H1 (cell line): ENCODE data around the gene KIAA0040. TPM values are rescaled to one million over a fixed set of nuclear protein-coding genes. Genes with fewer than 3 reads are reported as not detected.

Source experiments
- CTCF ChIA-PET: fragments of 300-600 bp; sonication (Branson Sonifier 250); formaldehyde crosslinking; loops from one replicate; lab custom pipeline; 2021; ENCODE audit not compliant: partially characterized antibody; lab: Charles Lee
- POLR2A ChIA-PET: fragments of 300-600 bp; sonication (Branson Sonifier 250); formaldehyde crosslinking; loops from one replicate; lab custom pipeline; 2021; ENCODE audit warnings: inconsistent platforms; ENCODE audit not compliant: partially characterized antibody; lab: Charles Lee
- DNase-seq, 2 experiments: peaks; one replicate each; pipeline versions ENCODE4 v3.0.0 to v3.0.0-alpha.2; 2010 to 2022; ENCODE audit warnings: low spot score in 2 of 2, low read depth in 1 of 2, mixed read lengths in 1 of 2
- FAIRE-seq: peaks from 2 replicates; lab custom pipeline; 2011; peaks lifted over from hg19 to GRCh38; lab: Jason Lieb, UNC
- H2AFZ ChIP-seq: 2 replicates; pipeline ENCODE4 v1.8.1; 2012; ENCODE audit warnings: low read length, inconsistent platforms
- H2AK5ac ChIP-seq: 2 replicates; pipeline ENCODE4 v1.6.1; 2013; ENCODE audit warnings: low read depth, low read length
- H2BK120ac ChIP-seq: replicated peaks from 2 replicates; pipeline ENCODE3; 2013; ENCODE audit warnings: low read depth, low read length, inconsistent platforms
- H2BK12ac ChIP-seq: 2 replicates; pipeline ENCODE4 v1.6.1; 2013; ENCODE audit warnings: low read depth, low read length
- H2BK15ac ChIP-seq: 2 replicates; pipeline ENCODE4 v1.6.1; 2013; ENCODE audit warnings: low read length
- H2BK20ac ChIP-seq: 2 replicates; pipeline ENCODE4 v1.6.1; 2013; ENCODE audit warnings: low read length
- H2BK5ac ChIP-seq: 2 replicates; pipeline ENCODE4 v1.6.1; 2013; ENCODE audit warnings: low read depth, low read length
- H3K14ac ChIP-seq: 2 replicates; pipeline ENCODE4 v1.6.1; 2013; ENCODE audit warnings: inconsistent platforms; ENCODE audit not compliant: insufficient read length
- H3K18ac ChIP-seq: 2 replicates; pipeline ENCODE4 v1.6.1; 2013; ENCODE audit warnings: low read length; ENCODE audit errors: extremely low read depth
- H3K23ac ChIP-seq: 2 replicates; pipeline ENCODE4 v1.6.1; 2013; ENCODE audit warnings: inconsistent platforms; ENCODE audit not compliant: insufficient read length
- H3K23me2 ChIP-seq: 2 replicates; pipeline ENCODE4 v1.6.1; 2013; ENCODE audit warnings: low read depth, low read length
- H3K27ac ChIP-seq: 2 replicates; pipeline ENCODE4 v1.6.1; 2011; ENCODE audit warnings: low read depth, low read length, inconsistent platforms
- H3K27me3 ChIP-seq, 4 experiments: replicated peaks in 1 of 4; 1 replicate in 1 of 4; 2 replicates in 3 of 4; pipeline versions ENCODE4 v1.6.1 to v1.8.1; 2011 to 2013; ENCODE audit warnings: low read length in 3 of 4, mild to moderate bottlenecking in 3 of 4, inconsistent platforms in 2 of 4, mixed read lengths in 2 of 4, moderate library complexity in 1 of 4; ENCODE audit not compliant: control insufficient read depth in 3 of 4, insufficient read depth in 3 of 4; ENCODE audit errors: extremely low read depth in 1 of 4
- H3K36me3 ChIP-seq, 4 experiments: 2 replicates each; pipeline versions ENCODE4 v1.6.1 to v1.8.1; 2011 to 2013; ENCODE audit warnings: mild to moderate bottlenecking in 4 of 4, low read length in 3 of 4, moderate library complexity in 2 of 4, control low read depth in 1 of 4, inconsistent platforms in 1 of 4; ENCODE audit not compliant: insufficient read depth in 4 of 4, control insufficient read depth in 2 of 4
- H3K4ac ChIP-seq: replicated peaks from 2 replicates; pipeline ENCODE3; 2013; ENCODE audit warnings: low read length, low read depth, mixed read lengths, inconsistent platforms; ENCODE audit not compliant: insufficient read length
- H3K4me1 ChIP-seq, 4 experiments: replicated peaks in 1 of 4; 1 replicate in 1 of 4; 2 replicates in 3 of 4; pipeline versions ENCODE4 v1.6.1 to v1.8.1; 2011 to 2013; ENCODE audit warnings: low read length in 3 of 4, inconsistent platforms in 2 of 4, mixed read lengths in 1 of 4; ENCODE audit not compliant: insufficient read depth in 4 of 4, control insufficient read depth in 3 of 4
- H3K4me2 ChIP-seq, 2 experiments: 2 replicates each; pipeline versions ENCODE4 v1.6.1 to v1.8.1; 2011 to 2013; ENCODE audit warnings: low read depth in 2 of 2, low read length in 2 of 2, control low read depth in 1 of 2, inconsistent platforms in 1 of 2, mild to moderate bottlenecking in 1 of 2; ENCODE audit not compliant: insufficient read depth in 1 of 2
- H3K4me3 ChIP-seq, 4 experiments: fragments of 200-600, 300-600 bp in 1 of 4; sonication (generic), shearing (Covaris generic), sonication (Bioruptor Twin) in 1 of 4; 2 replicates each; pipeline versions ENCODE4 v1.5.1 to v1.8.1; 2011 to 2016; ENCODE audit warnings: low read length in 4 of 4, low read depth in 3 of 4, control low read depth in 2 of 4, inconsistent platforms in 2 of 4, mild to moderate bottlenecking in 2 of 4, mixed read lengths in 1 of 4, moderate library complexity in 1 of 4; ENCODE audit not compliant: insufficient read depth in 2 of 4; ENCODE audit errors: extremely low read depth in 1 of 4
- H3K56ac ChIP-seq: replicated peaks from 2 replicates; pipeline ENCODE3; 2013; ENCODE audit warnings: low read depth, mild to moderate bottlenecking, mixed read lengths, low read length, inconsistent platforms; ENCODE audit not compliant: insufficient read length
- H3K79me1 ChIP-seq: 2 replicates; pipeline ENCODE4 v1.6.1; 2013; ENCODE audit warnings: low read depth, low read length, control low read depth
- H3K79me2 ChIP-seq, 2 experiments: 2 replicates each; pipeline versions ENCODE4 v1.6.1 to v1.8.1; 2012 to 2013; ENCODE audit warnings: low read length in 2 of 2, mild to moderate bottlenecking in 2 of 2, inconsistent platforms in 1 of 2; ENCODE audit not compliant: insufficient read depth in 2 of 2, control insufficient read depth in 1 of 2
- H3K9ac ChIP-seq, 4 experiments: replicated peaks in 1 of 4; 1 replicate in 1 of 4; 2 replicates in 3 of 4; pipeline versions ENCODE4 v1.6.1 to v1.8.1; 2011 to 2013; ENCODE audit warnings: low read depth in 3 of 4, low read length in 3 of 4, control low read depth in 2 of 4, mild to moderate bottlenecking in 2 of 4, moderate library complexity in 2 of 4, inconsistent platforms in 1 of 4; ENCODE audit errors: extremely low read depth in 1 of 4
- H3K9me3 ChIP-seq, 2 experiments: 2 replicates each; pipeline versions ENCODE4 v1.6.1 to v1.8.1; 2012 to 2013; ENCODE audit warnings: mild to moderate bottlenecking in 2 of 2, moderate library complexity in 2 of 2, control low read depth in 1 of 2, inconsistent platforms in 1 of 2, low read depth in 1 of 2, low read length in 1 of 2, mixed read lengths in 1 of 2; ENCODE audit not compliant: insufficient read depth in 2 of 2
- H4K20me1 ChIP-seq, 2 experiments: replicated peaks in 1 of 2; 2 replicates each; pipeline versions ENCODE3 to v1.8.1; 2011 to 2013; ENCODE audit warnings: inconsistent platforms in 2 of 2, low read length in 2 of 2, mild to moderate bottlenecking in 1 of 2; ENCODE audit not compliant: insufficient read depth in 2 of 2, control insufficient read depth in 1 of 2
- H4K5ac ChIP-seq: 2 replicates; pipeline ENCODE4 v1.6.1; 2013; ENCODE audit warnings: low read length, low read depth, mixed read lengths, inconsistent platforms; ENCODE audit not compliant: insufficient read length
- H4K8ac ChIP-seq: 2 replicates; pipeline ENCODE4 v1.8.0; 2013; ENCODE audit warnings: mild to moderate bottlenecking, moderate library complexity, low read length, inconsistent platforms; ENCODE audit not compliant: insufficient read depth; ENCODE audit errors: extremely low read depth
- H4K91ac ChIP-seq: replicated peaks from 2 replicates; pipeline ENCODE3; 2013; ENCODE audit warnings: low read length, mixed read lengths, inconsistent platforms; ENCODE audit not compliant: insufficient read length
- CBX5 ChIP-seq: fragments of 300-800, 300-1000 bp; sonication (generic); IDR thresholded peaks from 2 replicates; pipeline ENCODE4 v1.7.1; 2016; ENCODE audit warnings: antibody characterized with exemption, low read length, low read depth
- GABPA ChIP-seq: IDR thresholded peaks from 2 replicates; pipeline ENCODE4 v1.6.1; 2011; ENCODE audit warnings: mild to moderate bottlenecking, low read length, moderate library complexity, borderline replicate concordance; ENCODE audit not compliant: insufficient read depth
- KDM1A ChIP-seq: fragments of 200-600, 300-600 bp; sonication (generic); IDR thresholded peaks from 2 replicates; pipeline ENCODE4 v1.7.1; 2016; ENCODE audit warnings: mild to moderate bottlenecking, low read length, borderline replicate concordance
- NRF1 ChIP-seq: IDR thresholded peaks from 2 replicates; pipeline ENCODE4 v1.6.1; 2011; ENCODE audit warnings: mild to moderate bottlenecking, low read depth, low read length, improper control_type of control experiment
- POU5F1 ChIP-seq: IDR thresholded peaks from 2 replicates; pipeline ENCODE4 v1.6.1; 2011; ENCODE audit warnings: low read depth, mild to moderate bottlenecking, low read length, moderate library complexity
- RBBP5 ChIP-seq: IDR thresholded peaks from 2 replicates; pipeline ENCODE4 v1.7.1; 2012; ENCODE audit warnings: low read depth, mild to moderate bottlenecking, inconsistent platforms, low read length, moderate library complexity, borderline replicate concordance
- RNF2 ChIP-seq: fragments of 200-900, 300-1000 bp; sonication (generic); IDR thresholded peaks from 2 replicates; pipeline ENCODE4 v1.7.1; 2016; ENCODE audit warnings: borderline replicate concordance, low read depth, mild to moderate bottlenecking, antibody characterized with exemption, low read length; ENCODE audit not compliant: poor library complexity, severe bottlenecking; ENCODE audit errors: missing control alignments
- RXRA ChIP-seq: IDR thresholded peaks from 2 replicates; pipeline ENCODE4 v1.6.1; 2011; ENCODE audit warnings: low read depth, mild to moderate bottlenecking, low read length, moderate library complexity; ENCODE audit not compliant: insufficient read depth
- SIN3A ChIP-seq, 2 experiments: IDR thresholded peaks in 1 of 2; conservative IDR thresholded peaks in 1 of 2; 2 replicates each; pipeline ENCODE4 v1.6.1; 2011 to 2012; ENCODE audit warnings: low read length in 2 of 2, improper control_type of control experiment in 1 of 2, low read depth in 1 of 2, mild to moderate bottlenecking in 1 of 2
- SP1 ChIP-seq: IDR thresholded peaks from 2 replicates; pipeline ENCODE4 v1.6.1; 2011; ENCODE audit warnings: low read depth, low read length
- SUZ12 ChIP-seq: fragments of 200-600 bp; sonication (generic); IDR thresholded peaks from 2 replicates; pipeline ENCODE4 v1.6.1; 2012; ENCODE audit warnings: mild to moderate bottlenecking, inconsistent platforms, low read length, moderate library complexity, mixed read lengths
- WGBS, 2 experiments: shearing (Covaris generic) in 1 of 2; methylation state at CpG; one replicate each; pipeline versions ENCODE4 v1.1.6 to v1.1.7; 2013 to 2015; ENCODE audit warnings: low lambda C conversion rate in 2 of 2, mixed read lengths in 2 of 2, inconsistent platforms in 1 of 2, low coverage in 1 of 2, missing lambda C conversion rate in 1 of 2; ENCODE audit not compliant: insufficient replicate concordance in 2 of 2, insufficient coverage in 1 of 2, insufficient read length in 1 of 2; ENCODE audit errors: extremely low coverage in 1 of 2, missing lambda C conversion rate in 1 of 2; 5-methylcytosine and 5-hydroxymethylcytosine counted together
- polyA plus RNA-seq, 7 experiments: library from polyadenylated mRNA; depleted of rRNA in 3 of 7; stranded (reverse) in 5 of 7; unstranded in 2 of 7; fragments of >200 nt in 5 of 7; fragments of 200-250 nt in 2 of 7; gene quantifications; 1 replicate in 5 of 7; 2 replicates in 1 of 7; 4 replicates in 1 of 7; pipeline versions ENCODE4 v1.2.1 to v1.2.3, GENCODE V29; 2011 to 2013; ENCODE audit warnings: missing spikeins in 2 of 7, mixed read lengths in 2 of 7
- total RNA-seq: library from RNA; stranded (reverse); fragmentation: NEBNext Ultra II Directional; extraction: Animal tissue kit (Norgen Biotek cat#: 25700); gene quantifications from 2 replicates; pipeline ENCODE4 v1.2.1, GENCODE V29; 2021
- TF ChIP-seq, protein P1 (sequence below): IDR thresholded peaks from 2 replicates; pipeline ENCODE4 v1.6.1; 2012; ENCODE audit warnings: inconsistent platforms

KIAA0040 gene
- total and polyA plus RNA-seq, 2 of the 8 experiments (the other 6 are each of a cell fraction or from before 2014, with no cell fraction given) = 11.0 to 14.1 TPM

DNA sequence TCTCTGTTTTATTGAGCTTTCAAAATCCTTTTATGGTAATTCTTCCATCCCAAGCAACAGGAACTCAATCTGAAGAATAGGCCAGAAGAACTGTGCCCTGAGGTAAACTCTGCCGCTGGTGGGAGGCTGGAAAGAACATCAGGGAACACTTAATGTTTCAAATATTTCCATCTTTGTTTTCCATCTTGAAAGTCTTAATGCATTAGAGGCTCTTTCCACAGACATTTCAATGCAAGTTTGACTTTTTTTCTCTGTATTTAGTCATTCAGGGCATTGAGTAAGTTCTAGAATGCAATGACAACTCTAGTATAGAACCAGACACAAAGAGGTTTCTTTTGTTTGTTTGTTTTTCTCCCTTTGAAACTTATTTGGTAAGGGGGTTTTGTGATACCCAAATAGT lies 61.5 kb downstream of the KIAA0040 start:
- Histone ChIP-seq H3K27ac (no peak overlapping the region), H2BK15ac (no peak overlapping the region)
- TF ChIP-seq SIN3A (conservative IDR thresholded peaks at IDR 0.05 in 1 of 2, IDR thresholded peaks at IDR 0.05 in 1 of 2; ENCODE audit: low read depth in 1 of 2, low read length in 2 of 2) = no peak
- no peak for TF ChIP-seq SP1
- TF ChIP-seq RXRA = no peak
- no peak for TF ChIP-seq POU5F1
- TF ChIP-seq RNF2 = no peak
- no peak for TF ChIP-seq SUZ12
- TF ChIP-seq CBX5 = no peak
- TF ChIP-seq KDM1A = no peak
- TF ChIP-seq GABPA = no peak
- no peak for TF ChIP-seq RBBP5
- TF ChIP-seq, protein P1, sequence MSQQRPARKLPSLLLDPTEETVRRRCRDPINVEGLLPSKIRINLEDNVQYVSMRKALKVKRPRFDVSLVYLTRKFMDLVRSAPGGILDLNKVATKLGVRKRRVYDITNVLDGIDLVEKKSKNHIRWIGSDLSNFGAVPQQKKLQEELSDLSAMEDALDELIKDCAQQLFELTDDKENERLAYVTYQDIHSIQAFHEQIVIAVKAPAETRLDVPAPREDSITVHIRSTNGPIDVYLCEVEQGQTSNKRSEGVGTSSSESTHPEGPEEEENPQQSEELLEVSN = no peak
- no peak for TF ChIP-seq NRF1

More for the DNA sequence above, 61.5 kb downstream of the KIAA0040 start:
- H3K36me3 ChIP-seq = no peaks in the 10 kb centered on the region; a peak in 2 of 8 replicates
- H3K4ac ChIP-seq = no peak overlapping the region
- ChIA-PET POLR2A (interaction anchor here (0.8 to 1.5 kb wide), 4 partner anchors 15 to 132 kb away, joined by 3 to 5 read pairs (median 4); no protein-coding TSS in a partner anchor), CTCF (interaction anchor here (1.1 to 9.3 kb wide), 6 partner anchors 12 to 100 kb away, joined by 4 to 88 read pairs (median 34); no protein-coding TSS in a partner anchor)
- no peak overlapping the region for H3K14ac ChIP-seq
- no peak overlapping the region for H4K5ac ChIP-seq
- peaks cover 2% of the 10 kb centered on the region for H3K23me2 ChIP-seq
- 100% methylated on average over 1 of the region's 1 CpG; no CpG with 5 or more reads in 1 of the 2 experiments for WGBS, 2 experiments
- peak overlapping the region; percentile 27; the same call in 1 of the 2 replicates for H2AFZ ChIP-seq
- H2BK5ac ChIP-seq = peak overlapping the region; percentile 75; the same call in 1 of the 2 replicates
- H2BK120ac ChIP-seq = peak overlapping the region; percentile 44
- no peak overlapping the region for H2AK5ac ChIP-seq
- no peaks in the 10 kb centered on the region for H3K79me2 ChIP-seq
- DNase-seq (no peak), FAIRE-seq (no peak)
- H4K8ac ChIP-seq = no peak overlapping the region
- no peak overlapping the region for H4K91ac ChIP-seq
- no peak overlapping the region for H3K9ac ChIP-seq
- no peaks in the 10 kb centered on the region for H3K79me1 ChIP-seq
- H3K4me2 ChIP-seq = no peak overlapping the region; a peak in 1 of 4 replicates
- H3K56ac ChIP-seq = no peak overlapping the region
- no peak overlapping the region for H3K23ac ChIP-seq
- H3K18ac ChIP-seq = no peak overlapping the region
- H2BK20ac ChIP-seq = no peak overlapping the region
- H3K27me3 ChIP-seq = no peaks in the 10 kb centered on the region
- H3K4me1 ChIP-seq = peaks cover 0 to 26% (median 17%) of the 10 kb centered on the region in 4 experiments; a peak in 4 of 7 replicates
- no peaks in the 10 kb centered on the region for H3K9me3 ChIP-seq
- H3K4me3 ChIP-seq = no peak overlapping the region
- no peak overlapping the region for H2BK12ac ChIP-seq
- no peaks in the 10 kb centered on the region for H4K20me1 ChIP-seq
